GM21737 (cell line): ENCODE results near the gene IREB2.
"Not testable (repeated sequence)": the region's sequence is repeated elsewhere in the genome, so short reads cannot be mapped to it uniquely, and the experiment has no call there.

ENCODE experiments used
- ATAC-seq: cut with Tn5 transposase; IDR thresholded peaks from one replicate; pipeline ENCODE4 v1.9.1; 2021; ENCODE audit warnings: mild to moderate bottlenecking, moderate library complexity; ENCODE audit not compliant: unreplicated experiment

The IREB2 gene

GRCh38 chr15:78461171-78461888 is 23.3 kb downstream of the IREB2 start:
- no peak for ATAC-seq

- ATAC-seq, result no peak
Measured at GRCh38 chr15:78469031-78469430, 31.0 kb downstream of the IREB2 start.

- ATAC-seq, result no peak
Measured at GRCh38 chr15:78477295-78477694, 39.3 kb downstream of the IREB2 start.

- no peak for ATAC-seq
Measured at GRCh38 chr15:78479650-78480049, 41.6 kb downstream of the IREB2 start.

- no peak for ATAC-seq
Measured at GRCh38 chr15:78481917-78482316, 43.9 kb downstream of the IREB2 start.

GRCh38 chr15:78492872-78493271 is 54.9 kb downstream of the IREB2 start:
- ATAC-seq, result no peak

GRCh38 chr15:78501857-78502256 is 63.8 kb downstream of the IREB2 start:
- no peak for ATAC-seq

GRCh38 chr15:78502641-78503040 is 64.6 kb downstream of the IREB2 start:
- ATAC-seq, result no peak

GRCh38 chr15:78506971-78507830 is 69.2 kb downstream of the IREB2 start, which contains the start of gene HYKK:
Gene HYKK (plus strand): TSS chr15:78507577. CDS start chr15:78513089, 5,512 bp downstream.
- peak; percentile 88 for ATAC-seq

GRCh38 chr15:78507831-78508160 is 69.8 kb downstream of the IREB2 start:
- ATAC-seq, result peak; percentile 9

GRCh38 chr15:78508272-78508671 is 70.3 kb downstream of the IREB2 start:
- no peak for ATAC-seq

GRCh38 chr15:78509726-78510312 is 71.8 kb downstream of the IREB2 start:
- no peak for ATAC-seq

- not testable (repeated sequence) for ATAC-seq
Measured at GRCh38 chr15:78520035-78520434, 82.0 kb downstream of the IREB2 start.

GRCh38 chr15:78524230-78524629 is 86.2 kb downstream of the IREB2 start:
- ATAC-seq, result no peak

- no peak for ATAC-seq
Measured at GRCh38 chr15:78527325-78527724, 89.3 kb downstream of the IREB2 start.

- ATAC-seq, result no peak
Measured at GRCh38 chr15:78533331-78533730, 95.3 kb downstream of the IREB2 start.

GRCh38 chr15:78536134-78536533 is 98.1 kb downstream of the IREB2 start:
- ATAC-seq, result no peak

- no peak for ATAC-seq
Measured at GRCh38 chr15:78537266-78537905, 99.4 kb downstream of the IREB2 start.

- no peak for ATAC-seq
Measured at GRCh38 chr15:78538358-78538757, 100.3 kb downstream of the IREB2 start.

- ATAC-seq, result not testable (repeated sequence)
Measured at GRCh38 chr15:78539464-78540140, 101.6 kb downstream of the IREB2 start.
